Endothelial cell of hepatic sinusoid (primary cell): ENCODE measurements around the gene TMEM9.

Source experiments
- in situ Hi-C: cut with HindIII; loops from 2 replicates; pipeline ENCODE4 v1.10.0; 2017; ENCODE audit warnings: low sequenced_read_pairs

The TMEM9 gene

GRCh38 chr1:201131398-201131797, 22.9 kb downstream of the TMEM9 start:
- in situ Hi-C loops = no loop called here

GRCh38 chr1:201128962-201129361, 25.3 kb downstream of the TMEM9 start:
- in situ Hi-C loops = no loop called here

GRCh38 chr1:201128476-201128875, 25.8 kb downstream of the TMEM9 start:
- in situ Hi-C loops = no loop called here

GRCh38 chr1:201127755-201128455, 26.4 kb downstream of the TMEM9 start:
- in situ Hi-C loops = no loop called here

- in situ Hi-C loops = no loop called here
Observed at GRCh38 chr1:201126832-201127754, 27.2 kb downstream of the TMEM9 start, which contains the start of gene ASCL5. TSS of gene ASCL5 (minus strand) at chr1:201127184. CDS start at chr1:201115372, 11,812 bp downstream.

GRCh38 chr1:201126463-201126831, 27.8 kb downstream of the TMEM9 start:
- in situ Hi-C loops = no loop called here

GRCh38 chr1:201125800-201126199, 28.5 kb downstream of the TMEM9 start:
- in situ Hi-C loops = no loop called here

GRCh38 chr1:201125019-201125418, 29.3 kb downstream of the TMEM9 start:
- in situ Hi-C loops = no loop called here

GRCh38 chr1:201123866-201124265, 30.4 kb downstream of the TMEM9 start:
- in situ Hi-C loops = no loop called here

- in situ Hi-C loops = no loop called here
Observed at GRCh38 chr1:201122321-201122957, 31.8 kb downstream of the TMEM9 start.

GRCh38 chr1:201119206-201120197, 34.8 kb downstream of the TMEM9 start:
- in situ Hi-C loops = loop anchor here (5.0 kb wide), 1 partner anchor 38 kb away; no protein-coding TSS in a partner anchor

GRCh38 chr1:201116091-201116490, 38.2 kb downstream of the TMEM9 start:
- in situ Hi-C loops = loop anchor here (5.0 kb wide), 1 partner anchor 41 kb away; no protein-coding TSS in a partner anchor

- in situ Hi-C loops = loop anchor here (5.0 kb wide), 1 partner anchor 42 kb away; no protein-coding TSS in a partner anchor
Observed at GRCh38 chr1:201115390-201115937, 38.8 kb downstream of the TMEM9 start.

- in situ Hi-C loops = loop anchor here (5.0 kb wide), 1 partner anchor 43 kb away; no protein-coding TSS in a partner anchor
Observed at GRCh38 chr1:201114245-201115131, 39.8 kb downstream of the TMEM9 start.

GRCh38 chr1:201113451-201114244, 40.6 kb downstream of the TMEM9 start:
- in situ Hi-C loops = no loop called here

- in situ Hi-C loops = no loop called here
Observed at GRCh38 chr1:201112926-201113325, 41.3 kb downstream of the TMEM9 start.

- in situ Hi-C loops = no loop called here
Observed at GRCh38 chr1:201112173-201112731, 42.0 kb downstream of the TMEM9 start, which contains the start of gene CACNA1S. TSS of gene CACNA1S (minus strand) at chr1:201112426. CDS start at chr1:201112339, 87 bp downstream.
